GM21737 (cell line): ENCODE results near the gene TAC4.

Experiments used
- ATAC-seq: cut with Tn5 transposase; IDR thresholded peaks from one replicate; pipeline ENCODE4 v1.9.1; 2021; ENCODE audit warnings: mild to moderate bottlenecking, moderate library complexity; ENCODE audit not compliant: unreplicated experiment

The TAC4 gene

DNA sequence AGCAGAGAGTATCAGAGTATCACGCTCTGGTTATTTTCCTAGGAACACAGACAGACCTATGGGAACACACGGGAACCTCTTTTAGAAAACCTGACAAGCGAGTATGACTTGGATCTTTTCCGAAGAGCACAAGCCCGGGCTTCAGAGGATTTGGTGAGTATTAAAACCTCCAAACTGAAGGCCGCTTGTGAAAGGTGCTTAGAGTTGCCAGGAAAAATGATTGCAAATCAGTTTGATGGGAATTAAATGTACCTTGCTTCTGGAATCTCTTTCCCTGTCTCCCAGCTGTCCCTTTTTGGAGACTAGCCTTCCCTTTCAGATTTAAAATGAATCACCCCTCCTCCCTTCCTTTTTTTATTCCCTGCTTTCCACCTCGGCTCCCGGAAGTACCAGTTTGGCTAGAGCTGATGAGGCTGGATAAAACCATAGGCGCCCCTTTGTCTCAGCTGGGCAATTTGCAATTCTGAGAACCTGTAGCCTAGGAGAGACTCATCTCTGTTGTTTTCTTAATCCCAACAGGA, 32.0 kb downstream of the TAC4 start:
- ATAC-seq = no peak

DNA sequence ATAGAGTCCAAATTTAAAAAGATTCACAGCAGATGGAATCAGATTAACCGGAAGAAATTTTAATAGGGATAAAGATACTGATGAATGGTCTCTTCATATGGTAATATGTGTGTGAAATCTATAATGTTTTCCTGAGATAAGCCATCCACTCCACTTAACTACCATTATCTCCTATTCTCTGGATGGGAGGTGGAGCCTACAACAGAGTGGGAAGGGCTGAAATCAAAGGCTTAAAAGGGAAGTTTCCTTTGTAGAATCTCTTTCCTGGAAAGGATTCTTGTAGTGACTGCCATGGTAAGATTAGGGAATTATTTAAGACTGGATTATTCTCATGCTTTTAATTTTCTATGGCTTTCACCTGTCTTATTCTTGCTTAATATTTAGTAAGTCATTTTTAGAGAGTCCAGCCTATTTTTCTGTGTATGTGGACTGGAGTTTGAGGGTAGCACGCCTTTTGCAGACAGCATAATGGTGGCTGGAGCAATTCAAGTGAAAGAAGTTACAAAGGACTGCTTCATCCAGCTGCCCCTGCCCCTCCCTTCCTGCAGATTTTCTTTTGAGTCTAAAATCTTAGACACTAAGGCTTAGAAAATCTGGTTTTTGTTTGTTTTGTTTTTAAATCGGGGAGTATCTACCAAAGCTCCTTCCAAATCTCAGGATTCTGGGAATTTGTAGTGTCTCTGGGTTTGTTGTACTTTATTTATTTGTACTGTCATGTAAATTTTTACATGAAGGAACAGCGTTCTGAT, 32.9 kb downstream of the TAC4 start:
- no peak for ATAC-seq

DNA sequence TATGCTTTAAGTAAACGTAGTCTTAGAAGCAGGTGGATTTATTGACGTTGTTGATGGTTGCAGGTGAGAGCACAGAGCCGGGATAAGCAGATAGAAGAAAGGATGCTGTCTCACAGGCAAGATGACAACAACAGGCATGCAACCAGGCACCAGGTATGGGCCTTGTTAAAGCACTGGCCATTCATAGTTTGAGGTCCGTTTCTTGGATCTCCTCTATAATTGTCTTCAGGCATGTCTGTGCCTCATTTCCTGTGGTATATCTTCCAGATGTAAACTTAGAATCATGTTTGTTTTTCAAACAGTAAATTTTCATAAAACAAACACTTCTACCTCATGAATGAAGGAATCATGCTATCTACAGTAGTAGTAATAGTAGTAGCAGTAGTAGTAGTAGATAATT, 38.8 kb downstream of the TAC4 start:
- no peak for ATAC-seq

- no peak for ATAC-seq
Observed at GRCh38 chr17:49798738-49799137, 49.1 kb downstream of the TAC4 start.

GRCh38 chr17:49798182-49798581, 49.7 kb downstream of the TAC4 start:
- ATAC-seq = no peak

DNA sequence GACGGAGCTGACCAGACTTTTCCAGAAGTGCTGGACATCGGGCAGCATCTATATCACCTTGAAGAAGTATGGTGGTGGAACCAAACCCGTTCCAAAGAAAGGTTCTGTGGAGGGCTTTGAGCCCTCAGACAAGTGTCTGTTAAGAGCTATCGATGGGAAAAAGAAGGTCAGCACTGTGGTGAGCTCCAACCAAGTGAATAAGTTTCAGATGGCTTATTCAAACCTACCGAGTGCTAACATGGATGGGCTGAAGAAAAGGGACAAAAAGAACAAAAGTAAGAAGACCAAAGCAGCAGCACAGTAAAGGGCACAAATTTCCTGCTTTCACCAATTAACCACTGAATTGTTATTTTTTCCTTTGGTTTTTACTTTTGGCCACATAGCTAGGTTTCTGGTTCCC, 52.5 kb downstream of the TAC4 start:
- ATAC-seq = no peak

GRCh38 chr17:49793309-49793708, 54.6 kb downstream of the TAC4 start:
- no peak for ATAC-seq

- no peak for ATAC-seq
Observed at GRCh38 chr17:49789243-49789578, 58.7 kb downstream of the TAC4 start.

GRCh38 chr17:49788478-49789242, 59.2 kb downstream of the TAC4 start, which contains the start of gene KAT7:
KAT7 (plus strand) TSS chr17:49788681; CDS start chr17:49788835, 154 bp downstream.
- ATAC-seq = peak; percentile 90
